Measurements from ENCODE around the gene OXGR1.
A peak's percentile ranks its signal among the peaks of the same experiment; 100 is the strongest.

OXGR1 gene

DNA sequence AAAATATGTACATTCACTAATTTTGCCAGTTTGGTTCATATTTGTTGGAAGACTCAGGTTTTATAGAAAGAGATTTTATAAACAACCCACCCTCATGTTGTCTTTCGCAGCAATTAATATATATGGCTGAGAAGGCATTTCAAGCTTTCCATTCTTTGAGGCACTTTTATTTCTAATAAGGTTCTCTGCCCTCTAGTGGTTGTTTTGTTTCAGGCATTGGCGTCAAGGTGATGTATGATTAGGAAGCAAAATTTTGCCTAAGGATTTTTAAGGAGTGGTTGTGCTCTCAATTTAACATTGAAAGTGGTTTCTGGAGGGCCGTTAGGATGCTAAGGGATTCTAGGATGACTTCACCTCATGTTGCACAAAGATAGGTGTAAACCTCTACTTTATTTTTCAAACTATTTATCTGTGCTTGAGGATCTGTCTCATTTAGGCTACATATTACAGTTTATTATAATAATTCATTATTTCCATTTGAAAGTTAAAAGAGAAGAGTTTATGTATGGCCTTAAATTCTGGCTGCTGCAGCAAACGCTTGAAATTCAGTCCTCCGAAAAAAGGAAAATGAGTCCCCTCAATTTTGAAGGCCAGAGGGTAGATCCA is 35.9 kb downstream of the OXGR1 start:
- peak; percentile 44 for DNase-seq

DNA sequence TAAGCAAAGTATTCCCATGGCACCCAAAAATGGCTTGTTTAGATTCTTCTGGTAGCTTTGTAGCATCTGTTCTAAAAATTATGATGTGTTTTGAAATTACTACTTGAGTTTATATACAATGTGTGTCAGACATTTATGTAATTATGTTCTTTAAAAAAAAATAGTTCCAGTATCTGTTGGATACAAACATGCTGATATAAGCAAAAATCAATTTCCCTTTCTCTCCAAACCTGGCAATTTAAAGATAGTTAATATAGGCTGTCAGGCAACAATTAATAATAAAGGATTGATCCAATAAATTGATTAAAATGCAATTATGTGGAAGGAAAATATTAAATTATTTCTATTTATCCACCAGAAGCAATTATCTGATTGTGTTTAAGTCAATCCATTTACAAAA is 41.7 kb downstream of the OXGR1 start:
- no peak for DNase-seq

GRCh38 chr13:96948127-96948526 is 46.1 kb downstream of the OXGR1 start:
- no peak for DNase-seq

GRCh38 chr13:96947343-96947910 is 46.8 kb downstream of the OXGR1 start:
- no peak for DNase-seq

- no peak for DNase-seq
These were observed 47.5 kb downstream of the OXGR1 start for GRCh38 chr13:96946709-96947311.

- DNase-seq: peak; percentile 23
These were observed 53.3 kb downstream of the OXGR1 start for GRCh38 chr13:96940961-96941360.

DNA sequence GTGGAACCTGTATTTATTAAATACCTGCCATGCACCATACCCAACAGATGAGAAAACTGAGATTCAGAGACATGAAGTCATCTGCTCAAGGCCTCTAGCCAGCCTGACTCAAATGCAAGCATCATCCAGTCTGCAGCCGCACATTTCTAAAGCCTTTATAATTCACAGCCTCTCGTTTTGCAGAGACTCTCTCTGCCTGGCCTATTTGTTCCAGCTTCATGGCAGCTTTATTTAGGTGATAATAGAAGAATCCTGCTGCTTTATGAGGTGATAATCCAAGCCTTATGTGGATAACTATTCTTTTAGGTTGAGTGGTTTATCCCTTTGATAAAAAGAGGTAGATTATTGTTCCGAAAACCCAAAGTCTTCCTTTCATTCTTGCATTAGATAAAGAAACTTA is 58.4 kb downstream of the OXGR1 start:
- DNase-seq: no peak

Measured in HCEC 1CT (cell line).